ENCODE results near the gene CBFA2T3. TPM values are rescaled to one million over a fixed set of nuclear protein-coding genes. Genes with fewer than 3 reads are reported as not detected.

CBFA2T3 gene
- total and polyA plus RNA-seq, 2 donors (not counting 1 experiment from before 2014, with no cell fraction given): 40.8 to 58.3 TPM

- peak overlapping the region; percentile 99 for H3K4me2 ChIP-seq (replicated peaks; ENCODE audit: low read depth, low read length, poor library complexity, severe bottlenecking)
These were observed 515 bp downstream of the CBFA2T3 start for GRCh38 chr16:88976366-88977017.

More at GRCh38 chr16:88976366-88977017, 515 bp downstream of the CBFA2T3 start:
- under 1% methylated on average over 22 of the region's 23 CpGs for whole genome bisulfite sequencing (ENCODE audit: insufficient coverage)
- Histone ChIP-seq H3K9ac (ENCODE audit: low read length) (peak overlapping the region; percentile 81), H3K27ac (ENCODE audit: low read length in 2 of 2) (peak overlapping the region; percentile 84 to 85), H3K4me1 (ENCODE audit: control insufficient read depth in 2 of 2, insufficient read depth in 2 of 2, low read length in 2 of 2) (peaks cover 80 to 93% of the 10 kb centered on the region in 2 donors), H3K9me3 (ENCODE audit: control extremely low read depth in 1 of 3, control insufficient read depth in 2 of 3, insufficient read depth in 1 of 3, low read length in 2 of 3) (peaks cover 0 to 6% (median 0%) of the 10 kb centered on the region in 3 donors), H3K4me3 (ENCODE audit: control extremely low read depth in 1 of 5, extremely low read depth in 1 of 5, insufficient read depth in 1 of 5, low read depth in 2 of 5, low read length in 4 of 5) (peak overlapping the region; percentile 14 to 76 (median 69)), H3K36me3 (replicated peaks in 1 of 2; ENCODE audit: control extremely low read depth in 1 of 2, control insufficient read depth in 1 of 2, extremely low read depth in 1 of 2, insufficient read depth in 2 of 2, low read length in 1 of 2) (peaks cover 0 to 2% of the 10 kb centered on the region in 2 experiments), H3K79me2 (ENCODE audit: control insufficient read depth, insufficient read depth, low read length) (peaks cover 80% of the 10 kb centered on the region), H2AFZ (ENCODE audit: insufficient read depth, low read depth, low read length, poor library complexity, severe bottlenecking) (peak overlapping the region; percentile 58), H3K27me3 (replicated peaks in 1 of 4; ENCODE audit: control extremely low read depth in 1 of 4, control insufficient read depth in 3 of 4, insufficient read depth in 4 of 4, low read length in 3 of 4) (no peaks in the 10 kb centered on the region), H4K20me1 (ENCODE audit: control insufficient read depth, insufficient read depth, low read length, poor library complexity, severe bottlenecking) (peaks cover 24% of the 10 kb centered on the region)
- Mint-ChIP-seq H3K27me3 (no peaks in the 10 kb centered on the region), H3K4me3 (peak overlapping the region; percentile 83), H3K4me1 (peaks cover 87% of the 10 kb centered on the region), H3K27ac (peak overlapping the region; percentile 91), H3K9me3 (ENCODE audit: insufficient read depth) (no peaks in the 10 kb centered on the region)
- CTCF ChIA-PET: interaction anchor here (1.0 to 1.2 kb wide), 2 partner anchors 9 to 11 kb away, joined by 3 read pairs; no protein-coding TSS in a partner anchor
- ATAC-seq (ENCODE audit: low read depth): peak; percentile 15
- TF ChIP-seq, protein P1, sequence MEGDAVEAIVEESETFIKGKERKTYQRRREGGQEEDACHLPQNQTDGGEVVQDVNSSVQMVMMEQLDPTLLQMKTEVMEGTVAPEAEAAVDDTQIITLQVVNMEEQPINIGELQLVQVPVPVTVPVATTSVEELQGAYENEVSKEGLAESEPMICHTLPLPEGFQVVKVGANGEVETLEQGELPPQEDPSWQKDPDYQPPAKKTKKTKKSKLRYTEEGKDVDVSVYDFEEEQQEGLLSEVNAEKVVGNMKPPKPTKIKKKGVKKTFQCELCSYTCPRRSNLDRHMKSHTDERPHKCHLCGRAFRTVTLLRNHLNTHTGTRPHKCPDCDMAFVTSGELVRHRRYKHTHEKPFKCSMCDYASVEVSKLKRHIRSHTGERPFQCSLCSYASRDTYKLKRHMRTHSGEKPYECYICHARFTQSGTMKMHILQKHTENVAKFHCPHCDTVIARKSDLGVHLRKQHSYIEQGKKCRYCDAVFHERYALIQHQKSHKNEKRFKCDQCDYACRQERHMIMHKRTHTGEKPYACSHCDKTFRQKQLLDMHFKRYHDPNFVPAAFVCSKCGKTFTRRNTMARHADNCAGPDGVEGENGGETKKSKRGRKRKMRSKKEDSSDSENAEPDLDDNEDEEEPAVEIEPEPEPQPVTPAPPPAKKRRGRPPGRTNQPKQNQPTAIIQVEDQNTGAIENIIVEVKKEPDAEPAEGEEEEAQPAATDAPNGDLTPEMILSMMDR (IDR thresholded peaks at IDR 0.05): no peak
- TF ChIP-seq EZH2 (IDR thresholded peaks at IDR 0.05; ENCODE audit: borderline replicate concordance, insufficient read depth, low read depth, low read length, poor library complexity, severe bottlenecking): no peak
- intact Hi-C loops (cut with micrococcal nuclease): no loop called here
- DNase-seq: peak; percentile 62
- POLR2A ChIA-PET: interaction anchor here (0.8 to 4.0 kb wide), 5 partner anchors 9 to 122 kb away, joined by 3 to 53 read pairs (median 3); partner anchors contain the start of gene ACSF3

Data from B cell (primary cell).